H1 (cell line): ENCODE data around the gene CACNA2D1. TPM values are rescaled to one million over a fixed set of nuclear protein-coding genes. Genes with fewer than 3 reads are reported as not detected.

ENCODE experiments used
- CTCF ChIA-PET: fragments of 300-600 bp; sonication (Branson Sonifier 250); formaldehyde crosslinking; loops from one replicate; lab custom pipeline; 2021; ENCODE audit not compliant: partially characterized antibody; lab: Charles Lee
- POLR2A ChIA-PET: fragments of 300-600 bp; sonication (Branson Sonifier 250); formaldehyde crosslinking; loops from one replicate; lab custom pipeline; 2021; ENCODE audit warnings: inconsistent platforms; ENCODE audit not compliant: partially characterized antibody; lab: Charles Lee
- DNase-seq, 2 experiments: peaks; one replicate each; pipeline versions ENCODE4 v3.0.0 to v3.0.0-alpha.2; 2010 to 2022; ENCODE audit warnings: low spot score in 2 of 2, low read depth in 1 of 2, mixed read lengths in 1 of 2
- FAIRE-seq: peaks from 2 replicates; lab custom pipeline; 2011; peaks lifted over from hg19 to GRCh38; lab: Jason Lieb, UNC
- H2AFZ ChIP-seq: 2 replicates; pipeline ENCODE4 v1.8.1; 2012; ENCODE audit warnings: low read length, inconsistent platforms
- H2AK5ac ChIP-seq: 2 replicates; pipeline ENCODE4 v1.6.1; 2013; ENCODE audit warnings: low read depth, low read length
- H2BK120ac ChIP-seq: replicated peaks from 2 replicates; pipeline ENCODE3; 2013; ENCODE audit warnings: low read depth, low read length, inconsistent platforms
- H2BK12ac ChIP-seq: 2 replicates; pipeline ENCODE4 v1.6.1; 2013; ENCODE audit warnings: low read depth, low read length
- H2BK15ac ChIP-seq: 2 replicates; pipeline ENCODE4 v1.6.1; 2013; ENCODE audit warnings: low read length
- H2BK20ac ChIP-seq: 2 replicates; pipeline ENCODE4 v1.6.1; 2013; ENCODE audit warnings: low read length
- H2BK5ac ChIP-seq: 2 replicates; pipeline ENCODE4 v1.6.1; 2013; ENCODE audit warnings: low read depth, low read length
- H3K14ac ChIP-seq: 2 replicates; pipeline ENCODE4 v1.6.1; 2013; ENCODE audit warnings: inconsistent platforms; ENCODE audit not compliant: insufficient read length
- H3K18ac ChIP-seq: 2 replicates; pipeline ENCODE4 v1.6.1; 2013; ENCODE audit warnings: low read length; ENCODE audit errors: extremely low read depth
- H3K23ac ChIP-seq: 2 replicates; pipeline ENCODE4 v1.6.1; 2013; ENCODE audit warnings: inconsistent platforms; ENCODE audit not compliant: insufficient read length
- H3K23me2 ChIP-seq: 2 replicates; pipeline ENCODE4 v1.6.1; 2013; ENCODE audit warnings: low read depth, low read length
- H3K27ac ChIP-seq: 2 replicates; pipeline ENCODE4 v1.6.1; 2011; ENCODE audit warnings: low read depth, low read length, inconsistent platforms
- H3K27me3 ChIP-seq, 4 experiments: replicated peaks in 1 of 4; 1 replicate in 1 of 4; 2 replicates in 3 of 4; pipeline versions ENCODE4 v1.6.1 to v1.8.1; 2011 to 2013; ENCODE audit warnings: low read length in 3 of 4, mild to moderate bottlenecking in 3 of 4, inconsistent platforms in 2 of 4, mixed read lengths in 2 of 4, moderate library complexity in 1 of 4; ENCODE audit not compliant: control insufficient read depth in 3 of 4, insufficient read depth in 3 of 4; ENCODE audit errors: extremely low read depth in 1 of 4
- H3K36me3 ChIP-seq, 4 experiments: 2 replicates each; pipeline versions ENCODE4 v1.6.1 to v1.8.1; 2011 to 2013; ENCODE audit warnings: mild to moderate bottlenecking in 4 of 4, low read length in 3 of 4, moderate library complexity in 2 of 4, control low read depth in 1 of 4, inconsistent platforms in 1 of 4; ENCODE audit not compliant: insufficient read depth in 4 of 4, control insufficient read depth in 2 of 4
- H3K4ac ChIP-seq: replicated peaks from 2 replicates; pipeline ENCODE3; 2013; ENCODE audit warnings: low read length, low read depth, mixed read lengths, inconsistent platforms; ENCODE audit not compliant: insufficient read length
- H3K4me1 ChIP-seq, 4 experiments: replicated peaks in 1 of 4; 1 replicate in 1 of 4; 2 replicates in 3 of 4; pipeline versions ENCODE4 v1.6.1 to v1.8.1; 2011 to 2013; ENCODE audit warnings: low read length in 3 of 4, inconsistent platforms in 2 of 4, mixed read lengths in 1 of 4; ENCODE audit not compliant: insufficient read depth in 4 of 4, control insufficient read depth in 3 of 4
- H3K4me2 ChIP-seq, 2 experiments: 2 replicates each; pipeline versions ENCODE4 v1.6.1 to v1.8.1; 2011 to 2013; ENCODE audit warnings: low read depth in 2 of 2, low read length in 2 of 2, control low read depth in 1 of 2, inconsistent platforms in 1 of 2, mild to moderate bottlenecking in 1 of 2; ENCODE audit not compliant: insufficient read depth in 1 of 2
- H3K4me3 ChIP-seq, 4 experiments: fragments of 200-600, 300-600 bp in 1 of 4; sonication (generic), shearing (Covaris generic), sonication (Bioruptor Twin) in 1 of 4; 2 replicates each; pipeline versions ENCODE4 v1.5.1 to v1.8.1; 2011 to 2016; ENCODE audit warnings: low read length in 4 of 4, low read depth in 3 of 4, control low read depth in 2 of 4, inconsistent platforms in 2 of 4, mild to moderate bottlenecking in 2 of 4, mixed read lengths in 1 of 4, moderate library complexity in 1 of 4; ENCODE audit not compliant: insufficient read depth in 2 of 4; ENCODE audit errors: extremely low read depth in 1 of 4
- H3K56ac ChIP-seq: replicated peaks from 2 replicates; pipeline ENCODE3; 2013; ENCODE audit warnings: low read depth, mild to moderate bottlenecking, mixed read lengths, low read length, inconsistent platforms; ENCODE audit not compliant: insufficient read length
- H3K79me1 ChIP-seq: 2 replicates; pipeline ENCODE4 v1.6.1; 2013; ENCODE audit warnings: low read depth, low read length, control low read depth
- H3K79me2 ChIP-seq, 2 experiments: 2 replicates each; pipeline versions ENCODE4 v1.6.1 to v1.8.1; 2012 to 2013; ENCODE audit warnings: low read length in 2 of 2, mild to moderate bottlenecking in 2 of 2, inconsistent platforms in 1 of 2; ENCODE audit not compliant: insufficient read depth in 2 of 2, control insufficient read depth in 1 of 2
- H3K9ac ChIP-seq, 4 experiments: replicated peaks in 1 of 4; 1 replicate in 1 of 4; 2 replicates in 3 of 4; pipeline versions ENCODE4 v1.6.1 to v1.8.1; 2011 to 2013; ENCODE audit warnings: low read depth in 3 of 4, low read length in 3 of 4, control low read depth in 2 of 4, mild to moderate bottlenecking in 2 of 4, moderate library complexity in 2 of 4, inconsistent platforms in 1 of 4; ENCODE audit errors: extremely low read depth in 1 of 4
- H3K9me3 ChIP-seq, 2 experiments: 2 replicates each; pipeline versions ENCODE4 v1.6.1 to v1.8.1; 2012 to 2013; ENCODE audit warnings: mild to moderate bottlenecking in 2 of 2, moderate library complexity in 2 of 2, control low read depth in 1 of 2, inconsistent platforms in 1 of 2, low read depth in 1 of 2, low read length in 1 of 2, mixed read lengths in 1 of 2; ENCODE audit not compliant: insufficient read depth in 2 of 2
- H4K20me1 ChIP-seq, 2 experiments: replicated peaks in 1 of 2; 2 replicates each; pipeline versions ENCODE3 to v1.8.1; 2011 to 2013; ENCODE audit warnings: inconsistent platforms in 2 of 2, low read length in 2 of 2, mild to moderate bottlenecking in 1 of 2; ENCODE audit not compliant: insufficient read depth in 2 of 2, control insufficient read depth in 1 of 2
- H4K5ac ChIP-seq: 2 replicates; pipeline ENCODE4 v1.6.1; 2013; ENCODE audit warnings: low read length, low read depth, mixed read lengths, inconsistent platforms; ENCODE audit not compliant: insufficient read length
- H4K8ac ChIP-seq: 2 replicates; pipeline ENCODE4 v1.8.0; 2013; ENCODE audit warnings: mild to moderate bottlenecking, moderate library complexity, low read length, inconsistent platforms; ENCODE audit not compliant: insufficient read depth; ENCODE audit errors: extremely low read depth
- H4K91ac ChIP-seq: replicated peaks from 2 replicates; pipeline ENCODE3; 2013; ENCODE audit warnings: low read length, mixed read lengths, inconsistent platforms; ENCODE audit not compliant: insufficient read length
- BACH1 ChIP-seq: IDR thresholded peaks from 2 replicates; pipeline ENCODE4 v1.6.1; 2012; ENCODE audit warnings: low read length, improper control_type of control experiment
- WGBS, 2 experiments: shearing (Covaris generic) in 1 of 2; methylation state at CpG; one replicate each; pipeline versions ENCODE4 v1.1.6 to v1.1.7; 2013 to 2015; ENCODE audit warnings: low lambda C conversion rate in 2 of 2, mixed read lengths in 2 of 2, inconsistent platforms in 1 of 2, low coverage in 1 of 2, missing lambda C conversion rate in 1 of 2; ENCODE audit not compliant: insufficient replicate concordance in 2 of 2, insufficient coverage in 1 of 2, insufficient read length in 1 of 2; ENCODE audit errors: extremely low coverage in 1 of 2, missing lambda C conversion rate in 1 of 2; 5-methylcytosine and 5-hydroxymethylcytosine counted together
- polyA plus RNA-seq, 7 experiments: library from polyadenylated mRNA; depleted of rRNA in 3 of 7; stranded (reverse) in 5 of 7; unstranded in 2 of 7; fragments of >200 nt in 5 of 7; fragments of 200-250 nt in 2 of 7; gene quantifications; 1 replicate in 5 of 7; 2 replicates in 1 of 7; 4 replicates in 1 of 7; pipeline versions ENCODE4 v1.2.1 to v1.2.3, GENCODE V29; 2011 to 2013; ENCODE audit warnings: missing spikeins in 2 of 7, mixed read lengths in 2 of 7
- total RNA-seq: library from RNA; stranded (reverse); fragmentation: NEBNext Ultra II Directional; extraction: Animal tissue kit (Norgen Biotek cat#: 25700); gene quantifications from 2 replicates; pipeline ENCODE4 v1.2.1, GENCODE V29; 2021

CACNA2D1 gene
- total and polyA plus RNA-seq, 2 of the 8 experiments (the other 6 are each of a cell fraction or from before 2014, with no cell fraction given), result 4.3 to 27.3 TPM

DNA sequence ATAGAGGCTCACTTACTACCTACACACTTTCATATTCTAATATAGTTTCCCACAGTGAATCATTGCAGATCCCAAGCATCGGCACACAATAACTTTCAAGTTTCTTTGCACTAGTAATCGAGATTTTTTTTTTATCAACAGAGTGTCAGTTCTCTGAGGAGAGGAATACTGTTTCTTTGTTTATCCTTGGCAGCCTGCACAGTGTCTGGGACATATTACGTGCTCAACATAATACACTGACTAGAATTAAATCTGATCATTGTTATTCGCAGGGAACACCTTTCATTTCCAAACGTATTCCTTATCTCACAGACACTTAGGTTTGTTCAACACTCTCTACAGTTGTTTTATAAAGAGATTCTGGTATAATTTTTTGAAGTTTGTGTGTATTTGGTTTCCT is 95.3 kb downstream of the CACNA2D1 start:
- Histone ChIP-seq H3K9ac (no peak overlapping the region), H3K4me2 (no peak overlapping the region), H3K79me2 (no peaks in the 10 kb centered on the region; a peak in 1 of 4 replicates), H2BK12ac (no peak overlapping the region), H3K79me1 (no peaks in the 10 kb centered on the region), H3K14ac (no peak overlapping the region), H3K4ac (no peak overlapping the region), H4K8ac (no peak overlapping the region), H3K27me3 (no peaks in the 10 kb centered on the region), H3K4me3 (no peak overlapping the region), H3K36me3 (peaks cover 0 to 4% (median 0%) of the 10 kb centered on the region in 4 experiments; a peak in 1 of 8 replicates), H3K18ac (no peak overlapping the region), H4K20me1 (no peaks in the 10 kb centered on the region), H2AK5ac (no peak overlapping the region), H3K4me1 (no peaks in the 10 kb centered on the region; a peak in 1 of 7 replicates), H3K56ac (no peak overlapping the region), H2BK120ac (no peak overlapping the region), H4K91ac (no peak overlapping the region), H3K23ac (no peak overlapping the region), H2BK5ac (no peak overlapping the region), H2BK20ac (no peak overlapping the region), H3K9me3 (no peaks in the 10 kb centered on the region), H3K23me2 (no peaks in the 10 kb centered on the region), H2AFZ (no peak overlapping the region), H2BK15ac (no peak overlapping the region), H4K5ac (no peak overlapping the region), H3K27ac (no peak overlapping the region)
- POLR2A ChIA-PET, result no interaction called here
- CTCF ChIA-PET, result no interaction called here
- TF ChIP-seq BACH1, result no peak
- FAIRE-seq (no peak), DNase-seq (no peak)
- 85% methylated on average over 5 of the region's 5 CpGs; no CpG with 5 or more reads in 1 of the 2 experiments for WGBS, 2 experiments
